Type B pancreatic cell (in vitro differentiated cells): ENCODE measurements around the gene MKKS. TPM values are rescaled to one million over a fixed set of nuclear protein-coding genes. Genes with fewer than 3 reads are reported as not detected.
A peak's percentile ranks its signal among the peaks of the same experiment; 100 is the strongest.

Experiments used
- DNase-seq: peaks from one replicate; pipeline ENCODE4 v3.0.0; 2021; ENCODE audit warnings: mixed read lengths; ENCODE audit not compliant: unreplicated experiment; ENCODE audit errors: extremely low spot score
- H3K27ac Mint-ChIP-seq: 2 replicates; pipeline ENCODE4 v1.8.0; 2021; ENCODE audit warnings: mild to moderate bottlenecking, mixed read lengths
- H3K27me3 Mint-ChIP-seq: 2 replicates; pipeline ENCODE4 v1.8.0; 2021; ENCODE audit warnings: mixed read lengths
- H3K36me3 Mint-ChIP-seq: 2 replicates; pipeline ENCODE4 v1.8.0; 2021; ENCODE audit warnings: mixed read lengths
- H3K4me1 Mint-ChIP-seq: one replicate; pipeline ENCODE4 v1.8.0; 2021; ENCODE audit warnings: mixed read lengths; ENCODE audit not compliant: unreplicated experiment
- H3K4me3 Mint-ChIP-seq: 2 replicates; pipeline ENCODE4 v1.8.0; 2021; ENCODE audit warnings: mild to moderate bottlenecking, mixed read lengths
- H3K9me3 Mint-ChIP-seq: 2 replicates; pipeline ENCODE4 v1.8.0; 2021; ENCODE audit warnings: mixed read lengths
- CTCF ChIP-seq: fragments of 200-600 bp; sonication (generic); conservative IDR thresholded peaks from 2 replicates; pipeline ENCODE4 v1.5.0; 2021; ENCODE audit warnings: antibody characterized with exemption, mild to moderate bottlenecking
- total RNA-seq: library from RNA; stranded (reverse); gene quantifications from 2 replicates; pipeline ENCODE4 v1.2.1, GENCODE V29; 2021; ENCODE audit warnings: low replicate concordance

Gene MKKS
- total RNA-seq, 1 donor from 2014 or later, result 19.9 TPM

- H3K4me1 Mint-ChIP-seq, result peaks cover 8% of the 10 kb centered on the region
- H3K4me3 Mint-ChIP-seq, result no peak overlapping the region
- no peaks in the 10 kb centered on the region for H3K9me3 Mint-ChIP-seq
- H3K27ac Mint-ChIP-seq, result no peak overlapping the region
- peaks cover 3% of the 10 kb centered on the region for H3K36me3 Mint-ChIP-seq
- H3K27me3 Mint-ChIP-seq, result no peaks in the 10 kb centered on the region
- no peak for TF ChIP-seq CTCF
- DNase-seq, result no peak
Observed at GRCh38 chr20:10445758-10446157, 11.7 kb upstream of the MKKS start.

- peaks cover 8% of the 10 kb centered on the region for H3K4me1 Mint-ChIP-seq
- TF ChIP-seq CTCF, result no peak
Observed at GRCh38 chr20:10443936-10444335, 9.9 kb upstream of the MKKS start.

GRCh38 chr20:10438217-10438616, 4.2 kb upstream of the MKKS start:
- no peak for TF ChIP-seq CTCF
- no peaks in the 10 kb centered on the region for H3K27me3 Mint-ChIP-seq
- H3K4me3 Mint-ChIP-seq, result no peak overlapping the region
- H3K27ac Mint-ChIP-seq, result no peak overlapping the region
- peaks cover 12% of the 10 kb centered on the region for H3K4me1 Mint-ChIP-seq
- DNase-seq, result no peak
- peaks cover 5% of the 10 kb centered on the region for H3K36me3 Mint-ChIP-seq
- H3K9me3 Mint-ChIP-seq, result no peaks in the 10 kb centered on the region

More at GRCh38 chr20:10443936-10444335, 9.9 kb upstream of the MKKS start:
- Mint-ChIP-seq H3K27me3 (no peaks in the 10 kb centered on the region), H3K9me3 (no peaks in the 10 kb centered on the region), H3K4me3 (no peak overlapping the region), H3K27ac (no peak overlapping the region), H3K36me3 (peaks cover 3% of the 10 kb centered on the region)
- no peak for DNase-seq

GRCh38 chr20:10436053-10436699, 2.2 kb upstream of the MKKS start:
- H3K27me3 Mint-ChIP-seq, result no peaks in the 10 kb centered on the region
- no peak for TF ChIP-seq CTCF
- H3K9me3 Mint-ChIP-seq, result no peaks in the 10 kb centered on the region
- H3K4me1 Mint-ChIP-seq, result peaks cover 22% of the 10 kb centered on the region
- H3K36me3 Mint-ChIP-seq, result peaks cover 4% of the 10 kb centered on the region
- DNase-seq, result no peak
- H3K4me3 Mint-ChIP-seq, result peak overlapping the region; percentile 92
- no peak overlapping the region for H3K27ac Mint-ChIP-seq

- H3K4me3 Mint-ChIP-seq, result peak within 1 kb of the TSS; percentile 92
- no peaks in the 10 kb centered on the region for H3K9me3 Mint-ChIP-seq
Observed at GRCh38 chr20:10434832-10435812, 1.1 kb upstream of the MKKS start, which contains the start of gene SLX4IP. Gene SLX4IP, plus strand, starts transcription at chr20:10435305. Its CDS starts 22,900 bp downstream, at chr20:10458205.

More at GRCh38 chr20:10434832-10435812, 1.1 kb upstream of the MKKS start, which contains the start of gene SLX4IP:
- peak; percentile 89 for DNase-seq
- peaks cover 30% of the 10 kb centered on the region for H3K4me1 Mint-ChIP-seq
- no peaks in the 10 kb centered on the region for H3K27me3 Mint-ChIP-seq
- H3K36me3 Mint-ChIP-seq, result peaks cover 4% of the 10 kb centered on the region
- peak; percentile 18 for TF ChIP-seq CTCF
- peak within 1 kb of the TSS; percentile 98 for H3K27ac Mint-ChIP-seq
